OCI-LY7 (cell line): ENCODE results near the gene MRPL18. TPM values are rescaled to one million over a fixed set of nuclear protein-coding genes. Genes with fewer than 3 reads are reported as not detected.
A peak's percentile ranks its signal among the peaks of the same experiment; 100 is the strongest.

Source experiments
- BruUV-seq: library from RNA; stranded (reverse); fragments of 400-500 nt; replicated peaks from 2 replicates; lab custom pipeline; 2021; lab: Mats Ljungman, UMichigan
- CTCF ChIA-PET: fragments of 300-600 bp; sonication (Branson Sonifier 250); formaldehyde crosslinking; loops from one replicate; lab custom pipeline; 2022; ENCODE audit warnings: antibody characterized with exemption; ENCODE audit not compliant: unreplicated experiment; lab: Charles Lee
- POLR2A ChIA-PET: fragments of 300-600 bp; sonication (Branson Sonifier 250); formaldehyde crosslinking; loops from one replicate; lab custom pipeline; 2022; ENCODE audit warnings: antibody characterized with exemption; lab: Charles Lee
- DNase-seq: peaks from one replicate; pipeline ENCODE4 v3.0.0-alpha.2; 2015; ENCODE audit warnings: low spot score
- H2AFZ ChIP-seq: fragments of 200-600 bp; sonication (generic), shearing (Covaris generic); 2 replicates; pipeline ENCODE4 v1.6.1; 2014; ENCODE audit warnings: mild to moderate bottlenecking, antibody characterized with exemption, low read length, moderate library complexity
- H3K27ac ChIP-seq: fragments of 200-600 bp; sonication (generic); 2 replicates; pipeline ENCODE4 v1.5.1; 2014; ENCODE audit warnings: mixed run types, low read depth, mild to moderate bottlenecking, moderate library complexity, low read length, inconsistent platforms; ENCODE audit not compliant: poor library complexity, severe bottlenecking
- H3K36me3 ChIP-seq: fragments of 200-600 bp; sonication (generic); 2 replicates; pipeline ENCODE4 v1.6.1; 2014; ENCODE audit warnings: mild to moderate bottlenecking, antibody characterized with exemption, low read length, moderate library complexity, mixed read lengths; ENCODE audit not compliant: insufficient read depth
- H3K4me1 ChIP-seq: fragments of 200-600 bp; sonication (generic); 2 replicates; pipeline ENCODE4 v1.5.1; 2014; ENCODE audit warnings: mild to moderate bottlenecking, low read length; ENCODE audit not compliant: insufficient read depth, poor library complexity, severe bottlenecking
- H3K4me2 ChIP-seq: fragments of 200-600 bp; sonication (generic); 2 replicates; pipeline ENCODE4 v1.6.1; 2014; ENCODE audit warnings: mild to moderate bottlenecking, low read length
- H3K4me3 ChIP-seq: fragments of 200-600 bp; sonication (generic); 2 replicates; pipeline ENCODE4 v1.5.1; 2014; ENCODE audit warnings: mild to moderate bottlenecking, low read depth, low read length; ENCODE audit not compliant: poor library complexity, severe bottlenecking
- H3K79me2 ChIP-seq: fragments of 200-600 bp; sonication (generic); 2 replicates; pipeline ENCODE4 v1.6.1; 2016; ENCODE audit warnings: low read depth, mild to moderate bottlenecking, low read length, moderate library complexity, mixed read lengths; ENCODE audit not compliant: insufficient read depth
- H3K9me2 ChIP-seq: fragments of 200-600 bp; sonication (generic); 2 replicates; pipeline ENCODE4 v1.6.1; 2016; ENCODE audit warnings: mild to moderate bottlenecking, low read length, mixed read lengths; ENCODE audit not compliant: insufficient read depth
- H3K9me3 ChIP-seq: fragments of 200-600 bp; sonication (generic); 2 replicates; pipeline ENCODE4 v1.6.1; 2014; ENCODE audit warnings: mild to moderate bottlenecking, mixed run types, low read length, mixed read lengths
- H4K20me1 ChIP-seq: fragments of 200-600 bp; sonication (generic); 2 replicates; pipeline ENCODE4 v1.6.1; 2014; ENCODE audit warnings: mild to moderate bottlenecking, antibody characterized with exemption, low read length, moderate library complexity, mixed read lengths; ENCODE audit not compliant: insufficient read depth
- EZH2phosphoT487 ChIP-seq: fragments of 200-600 bp; sonication (generic); IDR thresholded peaks from 2 replicates; pipeline ENCODE4 v1.6.1; 2018; ENCODE audit warnings: low read depth, borderline replicate concordance, mild to moderate bottlenecking, mixed run types, antibody characterized with exemption, low read length, moderate library complexity, mixed read lengths
- intact Hi-C: fragments of 100-400 bp; cut with micrococcal nuclease; formaldehyde crosslinking; loops from one replicate; pipeline ENCODE4 v1.10.0; 2022; ENCODE audit not compliant: unreplicated experiment
- total RNA-seq, 2 experiments: library from RNA; depleted of rRNA in 1 of 2; stranded (reverse); fragments of >200 nt in 1 of 2; shearing (Covaris generic) in 1 of 2; gene quantifications; 2 replicates each; pipeline ENCODE4 v1.2.3, GENCODE V29; 2014 to 2022
- TF ChIP-seq, protein P1 (sequence below): fragments of 200-600 bp; sonication (generic); conservative IDR thresholded peaks from 2 replicates; pipeline ENCODE4 v1.5.1; 2014; ENCODE audit warnings: mild to moderate bottlenecking, antibody characterized with exemption, low read length, moderate library complexity, mixed read lengths

MRPL18 gene
- total RNA-seq, 2 experiments from 2014 or later: 117 to 128 TPM

DNA sequence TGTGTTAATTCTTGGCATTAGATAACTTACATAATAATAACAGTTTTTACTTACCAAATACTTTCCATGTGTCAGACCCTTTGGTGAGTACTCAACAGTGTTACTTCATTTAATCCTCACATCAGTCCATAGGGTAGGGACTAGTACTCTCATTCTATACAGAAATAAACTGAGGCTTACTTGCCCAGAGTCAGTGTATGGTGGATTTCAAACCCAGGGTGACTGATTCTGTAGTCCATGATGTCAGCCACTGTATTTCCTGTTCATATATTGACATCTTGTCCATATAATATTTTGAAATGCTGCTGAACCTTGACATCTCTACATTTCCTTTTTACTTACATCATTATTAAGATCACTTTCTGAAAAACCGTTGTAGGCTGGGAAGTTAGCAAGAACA lies 7.3 kb downstream of the MRPL18 start:
- TF ChIP-seq, protein P1, sequence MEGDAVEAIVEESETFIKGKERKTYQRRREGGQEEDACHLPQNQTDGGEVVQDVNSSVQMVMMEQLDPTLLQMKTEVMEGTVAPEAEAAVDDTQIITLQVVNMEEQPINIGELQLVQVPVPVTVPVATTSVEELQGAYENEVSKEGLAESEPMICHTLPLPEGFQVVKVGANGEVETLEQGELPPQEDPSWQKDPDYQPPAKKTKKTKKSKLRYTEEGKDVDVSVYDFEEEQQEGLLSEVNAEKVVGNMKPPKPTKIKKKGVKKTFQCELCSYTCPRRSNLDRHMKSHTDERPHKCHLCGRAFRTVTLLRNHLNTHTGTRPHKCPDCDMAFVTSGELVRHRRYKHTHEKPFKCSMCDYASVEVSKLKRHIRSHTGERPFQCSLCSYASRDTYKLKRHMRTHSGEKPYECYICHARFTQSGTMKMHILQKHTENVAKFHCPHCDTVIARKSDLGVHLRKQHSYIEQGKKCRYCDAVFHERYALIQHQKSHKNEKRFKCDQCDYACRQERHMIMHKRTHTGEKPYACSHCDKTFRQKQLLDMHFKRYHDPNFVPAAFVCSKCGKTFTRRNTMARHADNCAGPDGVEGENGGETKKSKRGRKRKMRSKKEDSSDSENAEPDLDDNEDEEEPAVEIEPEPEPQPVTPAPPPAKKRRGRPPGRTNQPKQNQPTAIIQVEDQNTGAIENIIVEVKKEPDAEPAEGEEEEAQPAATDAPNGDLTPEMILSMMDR: no peak
- no peak for TF ChIP-seq EZH2phosphoT487
- Histone ChIP-seq H3K4me1 (peaks cover 50% of the 10 kb centered on the region), H3K9me2 (no peaks in the 10 kb centered on the region), H4K20me1 (no peaks in the 10 kb centered on the region), H3K4me3 (no peak overlapping the region), H2AFZ (no peak overlapping the region), H3K79me2 (peaks cover 40% of the 10 kb centered on the region), H3K36me3 (peaks cover 63% of the 10 kb centered on the region), H3K9me3 (no peaks in the 10 kb centered on the region), H3K4me2 (0 out of 2 replicates have a peak overlapping the region, but pooled peaks have one; percentile 40), H3K27ac (peak overlapping the region; percentile 42)
- BruUV-seq: no TSS peak
- no peak for DNase-seq
- intact Hi-C loops: loop anchor here (10.0 kb wide), 1 partner anchor 167 kb away; the partner anchor contains the start of gene IGF2R
- ChIA-PET POLR2A (no interaction called here), CTCF (no interaction called here)

DNA sequence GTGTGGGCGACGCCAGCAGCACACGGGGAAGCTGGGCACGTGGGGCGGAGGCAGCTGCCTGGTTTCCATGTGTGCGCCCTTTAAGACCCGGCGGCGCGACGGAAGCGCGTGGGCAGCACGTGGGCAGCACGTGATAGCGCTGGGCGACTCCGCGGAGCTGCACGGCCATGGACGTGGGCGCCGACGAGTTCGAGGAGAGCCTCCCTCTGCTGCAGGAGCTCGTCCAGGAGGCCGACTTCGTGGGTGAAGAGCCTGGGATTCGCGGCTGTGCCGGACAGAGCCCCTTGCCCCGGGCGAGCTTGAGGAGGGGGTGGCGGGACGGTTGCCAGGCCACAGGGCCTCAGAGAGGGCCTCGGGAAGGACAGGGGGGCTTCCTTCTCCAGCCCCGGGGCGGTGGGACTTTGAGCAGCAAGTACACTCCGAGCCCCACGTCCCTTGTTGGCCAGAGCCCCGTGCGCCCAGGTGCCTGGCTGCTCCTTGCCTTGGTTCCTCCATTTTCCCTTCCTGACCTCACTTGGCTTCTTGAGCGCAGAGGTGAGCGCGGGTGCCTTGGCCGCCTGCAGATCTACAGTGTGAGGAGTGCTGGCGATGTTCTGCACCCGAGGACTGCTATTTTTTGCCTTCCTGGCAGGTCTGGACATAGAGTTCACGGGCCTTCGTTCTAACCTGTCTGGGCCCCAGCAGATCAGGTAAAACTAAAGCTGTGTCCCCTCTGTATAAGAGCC lies 10.0 kb downstream of the MRPL18 start, which contains the start of gene PNLDC1:
PNLDC1 (plus strand) TSS at position 136 of the 725 bp plus-strand sequence; CDS start at position 168, 32 bp downstream.
- BruUV-seq: no TSS peak
- H2AFZ ChIP-seq: no peak within 1 kb of the TSS
- H4K20me1 ChIP-seq: no peaks in the 10 kb centered on the region
- H3K4me2 ChIP-seq: no peak within 1 kb of the TSS
- H3K9me2 ChIP-seq: no peaks in the 10 kb centered on the region
- H3K79me2 ChIP-seq: peaks cover 18% of the 10 kb centered on the region; the same call in 1 of the 2 replicates
- no peak within 1 kb of the TSS for H3K27ac ChIP-seq
- DNase-seq: no peak
- peaks cover 25% of the 10 kb centered on the region for H3K4me1 ChIP-seq
- POLR2A ChIA-PET: interaction anchor here (0.5 to 2.2 kb wide), 2 partner anchors 12 kb away, joined by 4 to 9 read pairs; no protein-coding TSS in a partner anchor
- CTCF ChIA-PET: no interaction called here
- TF ChIP-seq, protein P1: no peak
- no peak for TF ChIP-seq EZH2phosphoT487
- intact Hi-C loops: no loop called here
- H3K4me3 ChIP-seq: no peak within 1 kb of the TSS
- H3K9me3 ChIP-seq: no peaks in the 10 kb centered on the region
- peaks cover 42% of the 10 kb centered on the region for H3K36me3 ChIP-seq

DNA sequence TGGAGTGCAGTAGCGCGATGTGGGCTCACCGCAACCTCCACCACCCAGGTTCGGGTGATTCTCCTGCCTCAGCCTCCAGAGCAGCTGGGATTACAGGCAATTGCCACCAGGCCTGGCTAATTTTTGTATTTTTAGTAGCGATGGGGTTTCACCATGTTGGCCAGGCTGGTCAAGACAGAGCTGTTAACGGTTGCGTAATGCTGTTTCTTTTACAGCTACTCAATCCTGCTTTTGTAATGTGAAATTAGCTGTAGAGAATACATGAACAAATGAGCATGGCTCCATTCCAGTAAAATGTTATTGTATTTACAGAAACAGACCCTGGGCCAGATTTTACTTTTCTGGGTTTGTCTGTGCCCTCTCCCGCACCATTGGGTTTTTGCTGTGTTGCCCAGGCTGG lies 11.7 kb downstream of the MRPL18 start:
- no peaks in the 10 kb centered on the region for H3K9me3 ChIP-seq
- intact Hi-C loops: no loop called here
- no peaks in the 10 kb centered on the region for H4K20me1 ChIP-seq
- no peak overlapping the region for H3K4me3 ChIP-seq
- no peak for DNase-seq
- H3K4me2 ChIP-seq: no peak overlapping the region
- CTCF ChIA-PET: no interaction called here
- H3K4me1 ChIP-seq: peaks cover 9% of the 10 kb centered on the region
- peaks cover 4% of the 10 kb centered on the region; the same call in 1 of the 2 replicates for H3K79me2 ChIP-seq
- TF ChIP-seq, protein P1: no peak
- TF ChIP-seq EZH2phosphoT487: no peak
- BruUV-seq: no TSS peak
- H2AFZ ChIP-seq: no peak overlapping the region
- no peak overlapping the region for H3K27ac ChIP-seq
- H3K9me2 ChIP-seq: no peaks in the 10 kb centered on the region
- H3K36me3 ChIP-seq: peaks cover 32% of the 10 kb centered on the region
- POLR2A ChIA-PET: interaction anchor here (0.5 to 2.2 kb wide), 2 partner anchors 11 to 212 kb away, joined by 4 to 9 read pairs; no protein-coding TSS in a partner anchor
